Measurements from ENCODE around the gene SLC35D2. TPM values are rescaled to one million over a fixed set of nuclear protein-coding genes. Genes with fewer than 3 reads are reported as not detected.
A peak's percentile ranks its signal among the peaks of the same experiment; 100 is the strongest.
"Not testable (repeated sequence)": the region's sequence is repeated elsewhere in the genome, so short reads cannot be mapped to it uniquely, and the experiment has no call there.

The SLC35D2 gene
- total RNA-seq, 1 experiment from 2014 or later, result 32.1 TPM

- DNase-seq (ENCODE audit: low read depth), result no peak
Observed at GRCh38 chr9:96400132-96400910, 16.8 kb upstream of the SLC35D2 start.

- DNase-seq (ENCODE audit: low read depth), result no peak
Observed at GRCh38 chr9:96399325-96399633, 15.8 kb upstream of the SLC35D2 start.

GRCh38 chr9:96398582-96399324 is 15.2 kb upstream of the SLC35D2 start:
- no peak for DNase-seq (ENCODE audit: low read depth)

- DNase-seq (ENCODE audit: low read depth), result no peak
Observed at GRCh38 chr9:96395964-96396363, 12.5 kb upstream of the SLC35D2 start.

- DNase-seq (ENCODE audit: low read depth), result no peak
Observed at GRCh38 chr9:96394832-96395496, 11.5 kb upstream of the SLC35D2 start.

- no peak for DNase-seq (ENCODE audit: low read depth)
Observed at GRCh38 chr9:96392263-96392662, 8.8 kb upstream of the SLC35D2 start.

GRCh38 chr9:96391021-96391765 is 7.7 kb upstream of the SLC35D2 start:
- peak; percentile 41 for DNase-seq (ENCODE audit: low read depth)

GRCh38 chr9:96388144-96388543 is 4.6 kb upstream of the SLC35D2 start:
- DNase-seq (ENCODE audit: low read depth), result no peak

GRCh38 chr9:96386157-96386556 is 2.6 kb upstream of the SLC35D2 start:
- DNase-seq (ENCODE audit: low read depth), result no peak

GRCh38 chr9:96382839-96383164 is 709 bp downstream of the SLC35D2 start:
- no peak for DNase-seq (ENCODE audit: low read depth)

- DNase-seq (ENCODE audit: low read depth), result peak; percentile 48
Observed at GRCh38 chr9:96382175-96382574, 1.3 kb downstream of the SLC35D2 start.

GRCh38 chr9:96381696-96382095 is 1.8 kb downstream of the SLC35D2 start:
- DNase-seq (ENCODE audit: low read depth), result no peak

- DNase-seq (ENCODE audit: low read depth), result no peak
Observed at GRCh38 chr9:96381125-96381524, 2.4 kb downstream of the SLC35D2 start.

- no peak for DNase-seq (ENCODE audit: low read depth)
Observed at GRCh38 chr9:96379461-96379860, 4.0 kb downstream of the SLC35D2 start.

GRCh38 chr9:96378187-96378586 is 5.3 kb downstream of the SLC35D2 start:
- no peak for DNase-seq (ENCODE audit: low read depth)

GRCh38 chr9:96376891-96377874 is 6.3 kb downstream of the SLC35D2 start:
- peak; percentile 89 for DNase-seq (ENCODE audit: low read depth)

GRCh38 chr9:96375507-96375906 is 8.0 kb downstream of the SLC35D2 start:
- not testable (repeated sequence) for DNase-seq (ENCODE audit: low read depth)

GRCh38 chr9:96367943-96368342 is 15.6 kb downstream of the SLC35D2 start:
- no peak for DNase-seq (ENCODE audit: low read depth)

- no peak for DNase-seq (ENCODE audit: low read depth)
Observed at GRCh38 chr9:96363175-96363967, 20.1 kb downstream of the SLC35D2 start.

- not testable (repeated sequence) for DNase-seq (ENCODE audit: low read depth)
Observed at GRCh38 chr9:96362119-96362518, 21.4 kb downstream of the SLC35D2 start.
